ENCODE measurements around the gene NOX3. TPM values are rescaled to one million over a fixed set of nuclear protein-coding genes. Genes with fewer than 3 reads are reported as not detected.

NOX3 gene
- total RNA-seq, 5 donors from 2014 or later (not counting 1 experiment from before 2014, with no cell fraction given): not detected

Other genes with a start within 250 kb of the NOX3 start
- gene CLDN20, start 191.8 kb downstream of the NOX3 start, total RNA-seq: not detected
- 10 to 100 TPM; 19.9 to 31.1 (median 26.8) TPM for gene TFB1M, start 141.4 kb downstream of the NOX3 start, total RNA-seq